HEK293 (cell line): ENCODE results near the gene NR2C2AP.
A peak's percentile ranks its signal among the peaks of the same experiment; 100 is the strongest.

ENCODE experiments used
- CTCF ChIA-PET: fragments of 350-600 bp; formaldehyde crosslinking; extraction: SDS; loops from one replicate; lab custom pipeline; 2021; ENCODE audit warnings: antibody characterized with exemption; lab: Yijun Ruan, JAX
- POLR2A ChIA-PET: fragments of 300-600 bp; formaldehyde crosslinking; extraction: SDS; loops from one replicate; lab custom pipeline; 2020; ENCODE audit warnings: antibody characterized with exemption, inconsistent platforms; lab: Yijun Ruan, JAX
- H3K27ac ChIP-seq: fragments of 200-500 bp; sonication (Bioruptor generic); 2 replicates; pipeline ENCODE4 v1.5.1; 2014; ENCODE audit warnings: low read depth, low read length, control low read depth, inconsistent platforms; ENCODE audit errors: extremely low read depth
- H3K36me3 ChIP-seq, 2 experiments: fragments of 200-500 bp in 1 of 2; sonication (Bioruptor generic) in 1 of 2; 1 replicate in 1 of 2; 2 replicates in 1 of 2; pipeline ENCODE4 v1.5.1; 2014 to 2017; ENCODE audit warnings: inconsistent platforms in 2 of 2, low read length in 2 of 2; ENCODE audit not compliant: control insufficient read depth in 2 of 2, insufficient read depth in 1 of 2
- H3K4me1 ChIP-seq: fragments of 200-500 bp; sonication (Bioruptor generic); 2 replicates; pipeline ENCODE4 v1.5.1; 2014; ENCODE audit warnings: mild to moderate bottlenecking, low read length, inconsistent platforms; ENCODE audit not compliant: control insufficient read depth, insufficient read depth
- H3K4me3 ChIP-seq: 2 replicates; pipeline ENCODE4 v1.5.1; 2011; ENCODE audit warnings: low read depth, mild to moderate bottlenecking, control low read depth, low read length, moderate library complexity
- H3K9me3 ChIP-seq: fragments of 200-500 bp; sonication (Bioruptor generic); 2 replicates; pipeline ENCODE4 v1.5.1; 2014; ENCODE audit warnings: low read depth, low read length, inconsistent platforms; ENCODE audit not compliant: control insufficient read depth, insufficient read depth
- ATF2 ChIP-seq: fragments of 450-650 bp; formaldehyde crosslinking; IDR thresholded peaks from 2 replicates; pipeline ENCODE4 v1.5.1; 2016; ENCODE audit warnings: missing biosample characterization, missing genetic modification characterization, low read depth
- HOXD13 ChIP-seq: sonication (generic); formaldehyde crosslinking; IDR thresholded peaks from 2 replicates; pipeline ENCODE4 v1.8.0; 2022; ENCODE audit warnings: missing genetic modification reagents, borderline replicate concordance
- KLF9 ChIP-seq: fragments of 450-650 bp; formaldehyde crosslinking; IDR thresholded peaks from 2 replicates; pipeline ENCODE4 v1.5.1; 2016; ENCODE audit warnings: missing biosample characterization, missing genetic modification characterization, low read depth
- SETDB1 ChIP-seq: IDR thresholded peaks from one replicate; pipeline ENCODE4 v1.6.1; 2017; ENCODE audit warnings: mild to moderate bottlenecking, low read length, moderate library complexity, mixed read lengths; ENCODE audit not compliant: insufficient read length
- SP7 ChIP-seq: fragments of 450-650 bp; formaldehyde crosslinking; IDR thresholded peaks from 2 replicates; pipeline ENCODE4 v1.5.1; 2016; ENCODE audit warnings: missing biosample characterization, missing genetic modification characterization
- ZBTB7A ChIP-seq: fragments of 450-650 bp; formaldehyde crosslinking; IDR thresholded peaks from 2 replicates; pipeline ENCODE4 v1.5.1; 2016; ENCODE audit warnings: low read depth, missing biosample characterization, missing genetic modification characterization
- ZFP3 ChIP-seq: fragments of 450-650 bp; formaldehyde crosslinking; IDR thresholded peaks from 2 replicates; pipeline ENCODE4 v1.5.1; 2016; ENCODE audit warnings: low read depth, missing biosample characterization, missing genetic modification characterization
- ZNF140 ChIP-seq: fragments of 450-650 bp; formaldehyde crosslinking; IDR thresholded peaks from 2 replicates; pipeline ENCODE4 v1.5.1; 2016; ENCODE audit warnings: missing biosample characterization, missing genetic modification characterization
- ZNF157 ChIP-seq: fragments of 450-650 bp; formaldehyde crosslinking; IDR thresholded peaks from 2 replicates; pipeline ENCODE4 v1.5.1; 2016; ENCODE audit warnings: missing biosample characterization, missing genetic modification characterization
- ZNF2 ChIP-seq: fragments of 450-650 bp; formaldehyde crosslinking; IDR thresholded peaks from 2 replicates; pipeline ENCODE4 v1.5.1; 2016; ENCODE audit warnings: missing biosample characterization, missing genetic modification characterization
- ZNF23 ChIP-seq: fragments of 450-650 bp; formaldehyde crosslinking; IDR thresholded peaks from 2 replicates; pipeline ENCODE4 v1.5.1; 2016; ENCODE audit warnings: missing biosample characterization, missing genetic modification characterization, borderline replicate concordance
- ZNF404 ChIP-seq: fragments of 450-650 bp; formaldehyde crosslinking; IDR thresholded peaks from 2 replicates; pipeline ENCODE4 v1.5.1; 2017; ENCODE audit warnings: missing biosample characterization, missing genetic modification characterization
- ZNF561 ChIP-seq: fragments of 450-650 bp; IDR thresholded peaks from 2 replicates; pipeline ENCODE4 v1.5.1; 2018; ENCODE audit warnings: missing biosample characterization, missing genetic modification characterization, borderline replicate concordance
- ZNF621 ChIP-seq: fragments of 450-650 bp; formaldehyde crosslinking; IDR thresholded peaks from 2 replicates; pipeline ENCODE4 v1.5.1; 2017; ENCODE audit warnings: missing biosample characterization, missing genetic modification characterization
- ZNF626 ChIP-seq: fragments of 450-650 bp; sonication (Bioruptor Pico); formaldehyde crosslinking; IDR thresholded peaks from 2 replicates; pipeline ENCODE4 v1.5.1; 2018; ENCODE audit warnings: missing biosample characterization, missing genetic modification characterization, inconsistent platforms
- ZNF639 ChIP-seq: fragments of 450-650 bp; formaldehyde crosslinking; IDR thresholded peaks from 2 replicates; pipeline ENCODE4 v1.5.1; 2016; ENCODE audit warnings: missing biosample characterization, missing genetic modification characterization
- ZNF654 ChIP-seq: fragments of 450-650 bp; formaldehyde crosslinking; IDR thresholded peaks from 2 replicates; pipeline ENCODE4 v1.5.1; 2016; ENCODE audit warnings: low read depth, missing biosample characterization, missing genetic modification characterization
- ZNF776 ChIP-seq: fragments of 450-650 bp; formaldehyde crosslinking; IDR thresholded peaks from 2 replicates; pipeline ENCODE4 v1.5.0; 2017; ENCODE audit warnings: missing biosample characterization, missing genetic modification characterization, borderline replicate concordance
- ZSCAN16 ChIP-seq: fragments of 450-650 bp; formaldehyde crosslinking; IDR thresholded peaks from 2 replicates; pipeline ENCODE4 v1.5.1; 2016; ENCODE audit warnings: missing biosample characterization, missing genetic modification characterization
- ZSCAN30 ChIP-seq: fragments of 450-650 bp; IDR thresholded peaks from 2 replicates; pipeline ENCODE4 v1.5.1; 2018; ENCODE audit warnings: missing biosample characterization, mild to moderate bottlenecking, missing genetic modification characterization, moderate library complexity
- ZXDB ChIP-seq: fragments of 450-650 bp; formaldehyde crosslinking; IDR thresholded peaks from 2 replicates; pipeline ENCODE4 v1.5.1; 2016; ENCODE audit warnings: missing biosample characterization, missing genetic modification characterization

Gene NR2C2AP

GRCh38 chr19:19203012-19203856, at the start of gene NR2C2AP (continued):
- TF ChIP-seq ZNF2 (tag by site-specific recombination) = peak; percentile 50; the same call in 1 of the 2 replicates
- TF ChIP-seq ZXDB (tag by site-specific recombination) = peak; percentile 63
- no peak for TF ChIP-seq ZSCAN16 (tag by site-specific recombination)
- TF ChIP-seq ZNF639 = no peak
- peak; percentile 62 for TF ChIP-seq KLF9 (tag by site-specific recombination)

- POLR2A ChIA-PET = no interaction called here
- Histone ChIP-seq H3K27ac (no peak overlapping the region), H3K9me3 (no peaks in the 10 kb centered on the region), H3K4me3 (no peak overlapping the region), H3K36me3 (no peaks in the 10 kb centered on the region), H3K4me1 (no peaks in the 10 kb centered on the region)
- CTCF ChIA-PET = interaction anchor here (0.6 to 0.8 kb wide), 2 partner anchors 92 to 611 kb away, joined by 3 to 4 read pairs; no protein-coding TSS in a partner anchor
- TF ChIP-seq ZNF23 (tag by site-specific recombination) = no peak
- TF ChIP-seq ZSCAN30 = no peak
- TF ChIP-seq ZNF621 = no peak
- TF ChIP-seq SETDB1 = peak; percentile 55
- TF ChIP-seq ZNF157 (tag by site-specific recombination) = peak; percentile 99
Observed at GRCh38 chr19:19250196-19250801, 47.1 kb upstream of the NR2C2AP start.

- CTCF ChIA-PET = no interaction called here
- Histone ChIP-seq H3K4me1 (no peaks in the 10 kb centered on the region), H3K9me3 (no peaks in the 10 kb centered on the region), H3K4me3 (no peak overlapping the region), H3K27ac (no peak overlapping the region), H3K36me3 (no peaks in the 10 kb centered on the region)
- POLR2A ChIA-PET = interaction anchor here (0.6 kb wide), 1 partner anchor 40 kb away, joined by 3 read pairs; no protein-coding TSS in a partner anchor
- no peak for TF ChIP-seq ZNF561 (tag by site-specific recombination)
- no peak for TF ChIP-seq ZNF140 (tag by site-specific recombination)
- no peak for TF ChIP-seq SP7 (tag by site-specific recombination)
- no peak for TF ChIP-seq ATF2 (tag by site-specific recombination)
- no peak for TF ChIP-seq ZNF654 (tag by site-specific recombination)
- no peak for TF ChIP-seq ZNF776
- no peak for TF ChIP-seq ZNF404 (tag by site-specific recombination)
- TF ChIP-seq ZFP3 (tag by site-specific recombination) = no peak
- TF ChIP-seq HOXD13 (CRISPR knock-in tag) = no peak
- no peak for TF ChIP-seq ZNF626 (tag by site-specific recombination)
- no peak for TF ChIP-seq ZBTB7A
Observed at GRCh38 chr19:19240476-19240875, 37.3 kb upstream of the NR2C2AP start.
